IPS-11a (cell line): ENCODE data around the gene VSNL1.
"Not testable (repeated sequence)": the region's sequence is repeated elsewhere in the genome, so short reads cannot be mapped to it uniquely, and the experiment has no call there.

Experiments used
- H3K4me3 ChIP-seq: one replicate; pipeline ENCODE4 v1.5.1; 2013; ENCODE audit warnings: low read depth, low read length, control low read depth

The VSNL1 gene

DNA sequence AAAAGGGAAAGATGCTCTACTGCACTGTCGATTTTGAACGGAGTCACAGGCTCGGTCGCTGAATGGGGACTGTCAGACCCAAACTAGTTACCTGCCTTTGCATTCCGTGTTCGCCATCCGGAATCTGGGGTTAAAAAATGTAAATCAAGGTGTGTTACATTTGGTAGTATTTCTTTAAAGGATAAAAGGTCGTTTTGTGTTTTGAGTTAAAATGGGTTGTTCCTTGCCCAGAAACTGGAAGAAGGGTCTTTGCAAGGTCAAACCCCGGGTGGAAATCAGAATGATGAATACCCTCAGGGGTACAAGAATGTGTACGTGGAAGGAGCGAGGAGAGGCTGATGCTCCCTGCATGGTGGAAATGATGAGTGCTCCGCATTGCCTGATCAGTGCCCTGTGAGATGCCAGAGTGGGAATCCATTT is 1.0 kb downstream of the VSNL1 start:
- H3K4me3 ChIP-seq: peak overlapping the region; percentile 68

DNA sequence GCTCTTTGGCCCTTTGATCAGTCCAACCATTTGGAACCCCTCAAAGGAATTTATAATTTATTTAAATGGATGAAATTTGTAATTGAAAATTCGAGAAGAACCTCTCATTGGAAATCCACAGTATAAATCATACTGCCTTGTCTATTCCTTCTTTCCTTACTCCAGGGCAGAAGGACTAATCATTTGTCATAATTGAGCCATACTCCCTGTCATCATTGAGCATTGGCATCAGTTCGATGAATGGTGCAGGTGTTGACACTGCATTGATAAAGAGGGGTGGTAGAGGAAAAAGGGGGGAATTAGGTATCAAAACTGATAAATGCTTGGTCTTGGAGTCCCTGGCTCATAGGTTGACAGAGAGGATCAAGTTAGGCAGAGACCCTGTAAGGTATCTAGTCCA is 2.0 kb downstream of the VSNL1 start:
- peak overlapping the region; percentile 68 for H3K4me3 ChIP-seq

DNA sequence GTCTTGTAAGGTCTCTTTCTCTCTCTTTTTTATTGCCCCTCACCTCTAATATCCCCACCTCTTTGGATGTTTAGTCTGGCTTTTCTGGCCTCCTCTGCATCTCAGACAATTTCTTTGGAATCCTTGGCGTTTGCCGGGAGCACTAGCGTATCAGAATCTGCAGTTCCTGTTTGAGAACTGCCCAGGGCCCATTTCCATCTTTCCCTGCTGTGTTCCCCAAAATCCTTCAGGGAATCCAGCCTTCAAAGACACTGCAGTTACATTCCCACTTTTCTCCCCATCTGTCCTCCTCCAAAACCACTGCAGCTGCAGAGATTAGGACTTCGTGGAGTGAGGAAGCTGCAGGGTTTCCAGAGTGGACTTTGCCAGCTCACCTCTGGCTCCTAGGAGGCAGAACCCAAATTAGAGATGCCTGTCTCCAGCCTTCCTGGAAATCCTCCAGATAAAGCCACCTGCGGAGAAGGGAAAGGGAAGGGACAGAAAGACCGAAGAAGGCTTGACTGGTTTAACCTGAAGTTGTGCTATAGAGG is 2.7 kb downstream of the VSNL1 start:
- peak overlapping the region; percentile 68 for H3K4me3 ChIP-seq

DNA sequence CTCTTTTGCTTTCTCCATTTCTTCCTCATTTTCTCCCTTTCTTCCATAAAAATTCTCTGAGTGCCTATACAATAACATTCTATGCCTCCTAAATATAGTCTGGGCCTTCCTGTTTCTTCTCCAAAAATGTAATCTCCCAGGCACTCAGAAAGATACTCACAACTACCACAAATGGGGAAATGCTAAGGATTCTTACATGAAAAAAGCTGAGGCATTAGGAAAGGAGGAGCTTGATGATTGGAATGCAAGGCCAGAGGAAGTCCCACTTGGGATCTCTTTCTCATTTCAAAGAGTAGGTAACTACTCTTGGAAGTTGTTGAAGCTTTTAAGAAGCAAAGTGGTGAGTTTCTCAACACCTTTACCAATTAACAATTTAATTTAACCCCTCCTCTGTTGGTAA is 3.4 kb downstream of the VSNL1 start:
- H3K4me3 ChIP-seq: peak overlapping the region; percentile 68

DNA sequence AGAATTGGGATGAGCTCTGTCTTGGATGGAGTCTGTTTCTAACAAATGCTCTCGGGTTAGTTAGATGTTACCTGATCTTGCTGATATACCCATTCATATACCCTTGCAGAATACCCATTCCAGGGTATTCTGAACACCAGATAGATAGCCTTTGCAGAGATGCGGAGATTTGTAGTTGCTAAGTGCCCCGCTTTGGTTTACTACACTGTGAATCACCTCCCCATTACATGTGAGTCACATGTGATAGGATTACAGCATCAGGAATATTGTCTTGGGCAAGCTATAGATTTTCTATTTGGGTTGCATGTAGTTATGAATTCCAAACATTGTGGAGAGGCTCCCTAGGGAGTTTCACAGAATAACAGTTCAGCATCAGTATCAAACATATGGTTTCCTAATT is 3.8 kb downstream of the VSNL1 start:
- H3K4me3 ChIP-seq: no peak overlapping the region

DNA sequence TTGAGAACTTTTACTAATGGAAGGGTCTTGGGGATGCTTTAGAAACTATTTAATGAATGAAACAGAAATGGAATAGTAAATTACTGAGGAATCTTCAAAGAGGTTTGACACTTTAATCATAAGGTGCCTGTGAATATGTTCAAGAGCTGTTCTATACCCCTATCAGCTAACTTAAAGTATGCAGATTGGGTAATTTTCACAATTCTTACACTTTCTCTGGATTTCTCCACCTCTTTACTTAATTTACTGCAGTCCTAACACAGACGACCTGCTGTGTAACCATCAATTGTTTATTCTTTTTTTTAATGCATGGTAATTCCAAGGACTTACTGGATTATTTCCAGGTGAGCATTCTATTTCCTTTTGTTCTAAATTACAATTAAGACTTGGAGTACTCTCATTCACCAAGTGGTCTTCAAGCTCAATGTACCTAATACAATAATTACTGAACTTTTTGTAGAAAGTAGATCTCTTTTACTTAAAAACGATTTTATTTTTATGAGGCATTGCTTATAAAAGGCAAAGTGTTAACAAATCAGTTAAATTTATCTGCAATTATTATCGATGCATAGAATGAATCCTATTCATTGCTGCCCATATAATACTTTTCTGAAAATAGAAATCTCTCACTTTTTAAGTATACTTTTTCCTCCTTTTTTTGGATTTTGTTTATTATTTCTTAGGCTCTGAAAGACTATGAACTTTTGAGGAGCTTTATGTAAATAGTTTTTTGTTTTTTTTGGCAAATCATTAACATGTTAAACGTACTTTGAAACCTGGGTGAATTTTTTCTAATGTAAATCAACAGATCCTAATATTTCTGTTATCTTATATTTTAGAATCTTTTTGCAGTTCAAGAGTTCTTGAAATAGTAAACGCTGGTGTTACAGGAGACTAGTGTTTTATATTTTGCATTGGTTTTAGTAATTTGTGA is 5.5 kb downstream of the VSNL1 start:
- H3K4me3 ChIP-seq: no peak overlapping the region

DNA sequence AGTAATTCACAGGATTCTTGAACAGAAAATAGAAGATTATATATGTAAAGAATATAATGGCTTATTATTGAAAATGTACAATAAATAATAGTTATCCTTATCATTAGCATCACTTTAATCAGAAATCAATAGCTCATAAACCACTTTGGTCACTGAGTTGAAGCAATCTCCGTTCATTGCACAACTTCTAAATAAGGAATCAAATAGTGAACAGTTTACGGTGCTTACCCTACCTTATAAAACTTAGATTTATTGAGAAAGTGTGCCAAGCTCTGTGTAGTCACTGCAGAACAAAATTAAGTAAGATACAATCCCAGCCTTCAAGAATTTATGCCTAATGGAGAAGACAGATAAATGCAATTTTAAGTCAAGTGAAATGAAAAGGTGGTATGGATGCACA is 6.7 kb downstream of the VSNL1 start:
- no peak overlapping the region for H3K4me3 ChIP-seq

DNA sequence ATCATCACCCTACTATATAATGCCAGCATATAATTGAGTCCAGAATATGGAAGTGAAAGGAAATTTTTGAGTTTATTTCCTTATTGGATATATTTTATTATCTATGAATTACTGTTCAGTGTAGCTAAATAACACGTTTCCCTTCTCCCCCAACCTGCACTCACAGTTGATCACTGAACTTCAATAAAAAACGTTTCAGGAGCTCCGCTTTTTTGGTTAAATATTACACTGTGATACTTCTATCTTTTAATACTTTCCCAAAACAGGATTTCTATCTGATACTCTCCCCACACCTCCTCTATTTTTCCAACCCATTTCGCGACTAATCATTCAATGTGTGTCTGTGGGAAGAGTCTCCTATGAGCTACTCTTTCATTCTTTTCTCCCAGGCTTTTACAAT is 7.2 kb downstream of the VSNL1 start:
- H3K4me3 ChIP-seq: no peak overlapping the region

DNA sequence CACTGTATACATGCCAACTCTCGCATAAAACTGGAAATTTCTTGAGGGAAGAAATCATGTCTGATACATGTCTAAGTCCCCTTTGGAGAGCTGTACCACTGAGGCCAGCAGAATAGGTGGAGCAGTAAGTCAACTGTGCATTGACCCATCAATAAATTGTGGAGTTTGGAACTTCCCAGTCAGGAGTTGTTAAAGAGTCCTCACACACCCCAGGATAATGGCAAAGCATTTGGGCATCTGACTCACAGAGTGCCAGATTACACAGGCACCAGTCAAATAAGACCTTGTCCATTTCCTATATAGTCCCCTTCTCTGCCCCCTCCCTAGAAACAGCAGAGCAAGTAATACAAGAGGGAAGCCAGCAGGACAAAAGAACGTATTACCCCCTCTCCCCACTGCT is 10.4 kb downstream of the VSNL1 start:
- H3K4me3 ChIP-seq: no peak overlapping the region

DNA sequence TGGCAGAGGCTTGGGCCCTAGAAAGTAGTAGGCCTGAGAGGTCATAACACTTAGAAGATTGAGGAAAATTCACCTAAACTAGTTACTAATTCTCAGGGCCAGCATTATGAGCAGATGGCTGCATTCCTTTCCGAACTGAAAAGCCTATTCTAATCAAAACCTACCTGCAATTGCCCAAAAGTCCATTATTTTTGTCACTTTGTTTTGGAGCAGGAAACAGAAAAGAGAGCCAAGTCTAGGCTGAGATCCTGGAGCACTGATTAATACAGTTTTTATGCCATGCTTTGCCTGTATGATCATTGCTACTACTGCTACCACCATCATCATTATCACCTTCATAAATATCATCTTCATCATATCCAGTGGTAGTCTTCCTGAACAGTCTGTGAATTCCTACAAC is 14.7 kb downstream of the VSNL1 start:
- H3K4me3 ChIP-seq: no peak overlapping the region

DNA sequence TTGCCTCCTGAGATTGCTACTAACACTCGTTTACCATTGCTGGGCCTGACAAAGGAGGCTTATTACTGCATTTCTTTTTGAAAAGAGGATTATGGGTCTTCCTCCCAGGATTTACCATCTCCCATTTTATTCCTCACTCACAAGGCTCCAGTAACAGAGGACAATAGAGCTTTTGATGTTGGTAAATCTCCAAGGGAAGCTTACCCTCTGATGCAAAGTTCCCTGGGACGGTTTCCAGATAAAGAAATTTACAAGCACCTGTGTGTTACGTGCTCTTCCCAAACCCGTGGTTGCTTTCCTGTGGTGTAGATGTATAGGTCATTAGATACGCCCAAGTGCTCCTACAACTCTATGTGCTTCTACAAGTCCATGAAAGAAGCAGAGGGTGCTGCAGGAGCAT is 17.1 kb downstream of the VSNL1 start:
- H3K4me3 ChIP-seq: no peak overlapping the region

DNA sequence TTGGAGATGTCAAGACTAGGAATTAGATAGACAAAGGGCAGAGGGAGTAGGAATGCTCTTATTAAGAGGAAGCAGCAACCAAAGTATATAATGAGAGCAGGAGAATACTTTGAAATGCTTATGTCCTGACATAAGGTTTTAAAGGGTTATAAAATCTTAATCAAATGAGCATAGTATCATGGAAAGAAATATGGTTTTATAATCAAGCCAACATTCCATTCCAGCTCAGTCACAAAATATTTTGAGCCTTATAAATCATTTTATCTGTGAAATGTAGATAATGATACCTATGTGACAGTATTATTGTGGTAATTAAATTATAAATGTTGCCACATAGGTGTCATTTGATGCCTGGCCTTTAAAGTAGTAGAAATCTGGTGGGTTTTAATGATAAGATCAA is 17.6 kb downstream of the VSNL1 start:
- no peak overlapping the region for H3K4me3 ChIP-seq

DNA sequence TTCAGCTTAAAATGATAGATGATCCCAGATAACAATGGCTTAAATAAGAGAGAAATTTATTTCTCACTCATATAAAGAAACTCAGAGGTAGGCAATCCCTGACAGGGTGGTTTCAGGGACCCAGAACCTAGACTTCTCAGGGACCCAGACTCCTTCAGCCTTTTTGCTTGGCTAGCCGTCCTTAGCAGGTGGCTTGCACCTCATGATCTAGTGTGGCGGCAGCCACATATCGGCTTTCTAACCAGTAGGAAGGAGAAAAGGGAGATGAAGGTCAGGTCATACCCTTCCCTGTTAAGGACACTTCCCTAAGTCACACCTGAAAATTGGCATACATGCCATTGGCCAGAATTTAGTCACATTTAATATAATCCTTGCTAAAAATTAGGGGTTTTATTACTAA is 18.4 kb downstream of the VSNL1 start:
- H3K4me3 ChIP-seq: no peak overlapping the region

DNA sequence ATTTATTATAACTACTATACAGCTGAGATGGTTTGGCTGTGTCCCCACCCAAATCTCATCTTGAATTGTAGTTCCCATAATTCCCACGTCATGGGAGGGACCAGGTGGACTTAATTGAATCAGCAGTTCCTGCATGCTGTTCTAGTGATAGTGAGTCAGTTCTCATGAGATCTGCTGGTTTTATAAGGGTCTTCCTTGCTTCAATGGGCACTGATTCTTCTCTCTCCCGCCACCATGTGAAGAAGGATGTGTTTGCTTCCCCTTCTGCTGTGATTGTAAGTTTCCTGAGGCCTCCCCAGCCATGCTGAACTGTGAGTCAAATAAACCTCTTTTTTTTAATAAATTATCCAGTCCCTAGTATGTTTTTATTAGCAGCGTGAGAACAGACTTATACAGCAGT is 25.2 kb downstream of the VSNL1 start:
- H3K4me3 ChIP-seq: not testable (repeated sequence)

DNA sequence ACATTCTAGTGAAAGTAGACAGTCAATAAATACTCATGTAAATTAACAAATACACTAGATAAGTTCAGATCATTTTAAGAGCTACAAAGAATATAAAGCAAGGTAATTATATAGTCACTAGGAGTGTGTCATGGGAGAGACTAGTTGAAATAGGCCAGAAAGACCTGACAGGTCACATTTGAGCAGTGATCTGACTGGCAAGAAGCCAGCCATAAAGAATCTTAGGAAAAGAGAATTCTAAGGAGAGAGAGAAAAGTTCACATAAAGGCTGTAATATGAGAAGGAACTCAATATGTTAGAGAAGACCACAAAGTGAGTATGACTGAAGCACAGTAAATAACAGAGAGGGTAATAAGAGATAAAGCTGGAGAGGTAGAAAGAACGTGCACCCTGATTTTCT is 31.2 kb downstream of the VSNL1 start:
- H3K4me3 ChIP-seq: no peak overlapping the region

DNA sequence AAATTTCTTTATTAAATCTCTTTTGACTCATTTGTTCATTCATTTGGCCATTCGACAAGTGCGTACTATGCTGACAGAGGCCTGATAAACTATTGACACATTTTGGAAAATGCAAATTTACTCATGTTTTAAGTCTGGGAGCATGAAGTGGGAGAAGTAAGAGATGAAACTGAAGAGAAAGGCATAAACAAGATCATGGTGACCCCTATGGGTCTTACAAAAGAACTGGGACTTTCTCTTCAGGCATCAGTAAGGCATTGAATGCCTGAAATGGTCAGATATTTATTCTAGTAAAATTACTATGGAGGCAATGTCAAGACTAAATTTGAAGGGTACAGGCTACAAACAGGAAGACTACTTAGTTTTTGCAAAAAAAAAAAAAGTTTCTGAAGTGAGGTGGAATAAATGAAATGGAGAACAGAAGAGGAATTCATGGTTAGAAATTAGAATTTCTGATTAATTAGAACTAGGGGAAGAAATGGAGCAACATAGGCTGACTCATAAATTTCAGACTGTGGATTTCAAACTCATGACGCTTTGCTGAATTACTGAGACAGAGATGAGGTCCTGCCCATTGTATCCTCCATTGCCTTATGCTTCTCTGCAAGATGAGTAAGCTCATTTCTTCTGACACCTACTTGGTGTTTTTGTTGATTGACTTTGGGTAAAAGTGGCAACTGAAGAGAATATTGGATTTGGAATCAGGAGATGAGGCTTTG is 32.7 kb downstream of the VSNL1 start:
- no peak overlapping the region for H3K4me3 ChIP-seq

DNA sequence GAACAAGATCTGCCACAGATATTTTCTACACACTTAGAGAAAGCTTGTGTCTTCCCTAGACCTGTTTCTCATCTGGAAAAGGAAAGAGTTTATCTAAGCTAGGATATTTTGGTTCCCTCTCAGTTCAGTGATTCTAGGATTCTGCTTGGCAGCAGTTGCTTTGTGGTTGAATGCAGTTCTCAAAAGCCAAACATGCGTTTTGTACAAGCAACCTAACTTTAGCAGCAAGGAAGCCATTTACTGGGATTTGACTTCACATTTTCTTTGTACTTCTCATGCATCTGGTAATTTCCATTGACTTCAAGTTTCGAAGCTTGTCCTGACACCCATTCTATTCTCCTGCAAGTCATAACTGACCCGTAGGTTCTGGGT is 33.3 kb downstream of the VSNL1 start:
- H3K4me3 ChIP-seq: no peak overlapping the region

DNA sequence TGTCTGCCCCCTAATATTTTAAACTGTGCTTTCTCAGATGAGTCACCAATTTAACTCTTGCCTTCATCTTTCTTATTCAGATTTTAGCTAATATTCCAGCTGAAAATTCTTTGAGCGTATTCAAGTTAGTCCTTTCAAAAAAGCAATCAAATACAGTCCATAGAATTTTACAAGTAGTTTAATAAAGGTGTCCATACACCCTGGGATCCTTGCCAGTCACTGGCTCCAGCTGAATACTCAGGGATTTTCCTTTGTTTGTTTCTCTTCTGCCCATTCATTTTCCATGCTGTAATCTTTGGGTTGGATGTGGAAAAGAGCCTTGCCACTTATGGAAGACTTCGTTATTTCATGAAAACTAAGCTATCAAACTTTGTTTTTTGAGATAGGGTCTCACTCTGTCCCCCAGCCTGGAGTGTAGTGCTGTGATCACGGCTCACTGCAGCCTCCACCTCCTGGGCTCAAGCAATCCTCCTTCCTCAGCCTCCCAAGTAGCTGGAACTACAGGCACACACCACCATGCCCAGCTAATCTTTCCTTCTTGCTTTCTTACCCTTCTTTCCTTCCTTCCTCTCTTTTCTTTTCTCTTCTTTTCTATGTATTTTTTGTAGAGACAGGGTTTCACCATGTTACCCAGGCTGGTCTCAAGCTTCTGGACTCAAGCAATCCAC is 34.0 kb downstream of the VSNL1 start:
- H3K4me3 ChIP-seq: no peak overlapping the region

DNA sequence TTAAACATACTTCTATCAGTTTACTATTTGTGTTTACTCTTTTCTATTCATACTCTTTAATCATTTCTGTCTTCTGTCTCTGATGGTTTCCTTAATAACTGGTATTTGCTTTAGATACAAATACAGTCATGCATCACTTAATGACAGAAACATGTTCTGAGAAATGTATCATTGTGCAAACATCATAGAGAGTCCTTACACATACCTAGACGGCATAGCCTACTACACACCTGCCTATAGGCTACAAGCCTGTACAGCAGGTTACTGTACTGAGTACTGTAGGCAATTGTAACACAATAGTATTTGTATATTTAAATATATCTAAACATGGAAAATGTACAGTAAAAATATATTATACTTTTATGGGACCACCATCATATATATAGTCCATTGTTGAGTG is 36.3 kb downstream of the VSNL1 start:
- H3K4me3 ChIP-seq: no peak overlapping the region

DNA sequence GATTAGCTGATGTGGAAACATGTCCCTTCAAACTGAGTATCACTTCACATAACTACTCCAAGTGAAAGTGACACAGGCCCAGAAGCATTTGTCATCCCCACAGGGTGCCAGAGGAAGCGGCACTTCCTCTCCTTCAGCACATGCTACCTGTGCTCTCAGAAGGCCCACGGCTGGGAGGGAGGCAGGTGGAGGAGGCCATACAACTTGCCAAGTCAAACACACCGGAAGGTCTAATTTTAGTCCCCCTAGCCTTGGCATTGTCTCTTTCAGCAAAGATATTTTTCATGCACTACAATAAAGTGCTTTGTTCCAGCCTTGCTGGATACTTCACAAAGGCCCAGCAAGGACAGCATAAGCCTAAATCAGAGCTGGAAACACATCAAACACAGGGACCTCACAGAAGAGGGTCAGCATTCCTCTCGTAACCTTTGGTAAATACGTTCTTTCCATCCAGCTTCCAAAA is 38.0 kb downstream of the VSNL1 start:
- H3K4me3 ChIP-seq: no peak overlapping the region

DNA sequence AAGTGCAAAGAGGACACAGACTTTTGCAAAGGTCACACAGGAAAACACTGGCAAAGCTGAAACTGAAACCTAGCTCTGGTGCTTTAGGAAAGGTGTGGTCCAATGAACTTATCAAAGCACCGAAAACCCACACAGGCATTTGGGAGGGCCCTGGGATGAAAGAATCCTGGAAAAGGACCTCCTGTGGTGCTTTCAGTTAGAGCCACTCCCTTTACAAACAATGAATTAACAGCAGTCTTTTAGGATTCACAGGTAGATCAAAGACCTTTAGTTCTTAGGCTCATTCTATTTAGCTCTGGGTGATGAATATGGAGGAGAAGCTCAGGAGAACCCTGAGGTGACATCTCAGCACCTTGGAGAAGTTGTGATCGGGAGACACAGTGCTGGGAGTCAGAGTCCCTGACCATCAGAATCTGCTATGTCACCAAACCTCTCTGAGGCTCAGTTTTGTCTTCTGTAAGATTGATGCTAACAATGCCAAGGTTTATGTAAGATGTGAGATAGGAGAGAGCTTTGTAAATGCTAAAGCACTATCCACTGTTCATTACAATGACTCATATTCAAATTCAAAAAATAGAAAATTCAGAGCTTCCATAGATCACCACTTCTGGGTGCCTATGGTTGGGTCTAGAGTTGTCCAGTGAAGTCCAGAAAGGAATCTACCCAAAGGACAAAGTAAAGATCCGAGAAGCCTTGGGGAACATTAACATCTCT is 39.3 kb downstream of the VSNL1 start:
- no peak overlapping the region for H3K4me3 ChIP-seq
